Ecto neural progenitor cell (in vitro differentiated cells): ENCODE results near the gene NECTIN4.
A peak's percentile ranks its signal among the peaks of the same experiment; 100 is the strongest.

ENCODE experiments used
- DNase-seq: peaks from one replicate; pipeline ENCODE4 v3.0.0-alpha.2; 2018; ENCODE audit warnings: low spot score

The NECTIN4 gene

GRCh38 chr1:161021970-161022353, 67.4 kb downstream of the NECTIN4 start:
- DNase-seq = no peak

- DNase-seq = peak; percentile 93
These were observed 68.0 kb downstream of the NECTIN4 start for GRCh38 chr1:161021165-161021969.
